Mesothelial cell of epicardium (in vitro differentiated cells): Measurements from ENCODE around the gene AGBL1. TPM values are rescaled to one million over a fixed set of nuclear protein-coding genes. Genes with fewer than 3 reads are reported as not detected.

Experiments used
- DNase-seq, 2 experiments: peaks; one replicate each; pipeline ENCODE4 v3.0.0; 2021; ENCODE audit warnings: low spot score in 2 of 2; ENCODE audit not compliant: unreplicated experiment in 2 of 2
- H3K27ac Mint-ChIP-seq: 2 replicates; pipeline ENCODE4 v1.8.0; 2021; ENCODE audit warnings: mixed read lengths
- H3K27me3 Mint-ChIP-seq: 2 replicates; pipeline ENCODE4 v1.8.0; 2021; ENCODE audit warnings: low read depth, mixed read lengths
- H3K36me3 Mint-ChIP-seq: 2 replicates; pipeline ENCODE4 v1.8.0; 2021; ENCODE audit warnings: mixed read lengths
- H3K4me1 Mint-ChIP-seq: 2 replicates; pipeline ENCODE4 v1.8.0; 2021; ENCODE audit warnings: mixed read lengths
- H3K4me3 Mint-ChIP-seq: 2 replicates; pipeline ENCODE4 v1.8.0; 2021; ENCODE audit warnings: mild to moderate bottlenecking, moderate library complexity, mixed read lengths
- H3K9me3 Mint-ChIP-seq: 2 replicates; pipeline ENCODE4 v1.8.0; 2021; ENCODE audit warnings: mixed read lengths
- total RNA-seq: library from RNA; stranded (reverse); gene quantifications from 3 replicates; pipeline ENCODE4 v1.2.1, GENCODE V29; 2021
- TF ChIP-seq, protein P1 (sequence below): fragments of 200-600 bp; sonication (generic); IDR thresholded peaks from one replicate; pipeline ENCODE4 v1.5.0; 2021; ENCODE audit warnings: antibody characterized with exemption; ENCODE audit not compliant: unreplicated experiment

Gene AGBL1
- total RNA-seq, 1 donor from 2014 or later, result not detected

DNA sequence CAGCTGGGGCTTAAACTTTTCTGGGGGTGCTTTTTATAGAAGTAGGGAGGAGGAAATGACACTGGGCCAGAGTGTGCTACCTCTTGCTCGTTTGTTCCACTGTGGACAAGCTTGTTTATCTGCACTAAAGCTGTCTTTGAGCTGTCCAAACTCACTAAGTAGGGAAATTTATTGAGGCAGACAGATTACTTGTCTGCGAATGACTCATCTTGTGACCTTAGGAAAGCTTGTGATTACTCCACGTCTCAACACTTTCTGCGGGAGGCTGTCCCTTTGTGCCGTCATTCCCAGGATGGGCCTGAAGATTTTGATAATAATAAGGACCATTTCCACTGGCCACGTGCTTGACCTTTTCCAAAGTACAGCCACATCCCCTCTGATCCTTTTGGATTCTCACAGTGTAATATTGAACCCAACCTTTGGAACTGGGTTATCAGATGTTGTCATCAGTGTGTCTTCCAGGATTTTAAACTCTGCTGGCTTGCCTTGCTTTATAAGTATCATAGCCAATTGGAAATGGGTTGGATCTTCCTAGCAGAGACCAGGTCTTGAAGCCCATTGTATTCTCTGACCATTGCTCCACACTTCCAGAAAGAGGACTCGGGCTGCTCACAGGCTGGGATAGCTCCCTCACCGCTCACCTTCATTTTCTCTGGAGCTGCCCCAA, 84.7 kb downstream of the AGBL1 start:
- Mint-ChIP-seq H3K36me3 (no peaks in the 10 kb centered on the region), H3K4me3 (no peak overlapping the region), H3K27me3 (peaks cover 4% of the 10 kb centered on the region), H3K4me1 (peaks cover 40% of the 10 kb centered on the region), H3K9me3 (no peaks in the 10 kb centered on the region), H3K27ac (peak overlapping the region; percentile 7)
- no peak for DNase-seq
- TF ChIP-seq, protein P1, sequence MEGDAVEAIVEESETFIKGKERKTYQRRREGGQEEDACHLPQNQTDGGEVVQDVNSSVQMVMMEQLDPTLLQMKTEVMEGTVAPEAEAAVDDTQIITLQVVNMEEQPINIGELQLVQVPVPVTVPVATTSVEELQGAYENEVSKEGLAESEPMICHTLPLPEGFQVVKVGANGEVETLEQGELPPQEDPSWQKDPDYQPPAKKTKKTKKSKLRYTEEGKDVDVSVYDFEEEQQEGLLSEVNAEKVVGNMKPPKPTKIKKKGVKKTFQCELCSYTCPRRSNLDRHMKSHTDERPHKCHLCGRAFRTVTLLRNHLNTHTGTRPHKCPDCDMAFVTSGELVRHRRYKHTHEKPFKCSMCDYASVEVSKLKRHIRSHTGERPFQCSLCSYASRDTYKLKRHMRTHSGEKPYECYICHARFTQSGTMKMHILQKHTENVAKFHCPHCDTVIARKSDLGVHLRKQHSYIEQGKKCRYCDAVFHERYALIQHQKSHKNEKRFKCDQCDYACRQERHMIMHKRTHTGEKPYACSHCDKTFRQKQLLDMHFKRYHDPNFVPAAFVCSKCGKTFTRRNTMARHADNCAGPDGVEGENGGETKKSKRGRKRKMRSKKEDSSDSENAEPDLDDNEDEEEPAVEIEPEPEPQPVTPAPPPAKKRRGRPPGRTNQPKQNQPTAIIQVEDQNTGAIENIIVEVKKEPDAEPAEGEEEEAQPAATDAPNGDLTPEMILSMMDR, result no peak

DNA sequence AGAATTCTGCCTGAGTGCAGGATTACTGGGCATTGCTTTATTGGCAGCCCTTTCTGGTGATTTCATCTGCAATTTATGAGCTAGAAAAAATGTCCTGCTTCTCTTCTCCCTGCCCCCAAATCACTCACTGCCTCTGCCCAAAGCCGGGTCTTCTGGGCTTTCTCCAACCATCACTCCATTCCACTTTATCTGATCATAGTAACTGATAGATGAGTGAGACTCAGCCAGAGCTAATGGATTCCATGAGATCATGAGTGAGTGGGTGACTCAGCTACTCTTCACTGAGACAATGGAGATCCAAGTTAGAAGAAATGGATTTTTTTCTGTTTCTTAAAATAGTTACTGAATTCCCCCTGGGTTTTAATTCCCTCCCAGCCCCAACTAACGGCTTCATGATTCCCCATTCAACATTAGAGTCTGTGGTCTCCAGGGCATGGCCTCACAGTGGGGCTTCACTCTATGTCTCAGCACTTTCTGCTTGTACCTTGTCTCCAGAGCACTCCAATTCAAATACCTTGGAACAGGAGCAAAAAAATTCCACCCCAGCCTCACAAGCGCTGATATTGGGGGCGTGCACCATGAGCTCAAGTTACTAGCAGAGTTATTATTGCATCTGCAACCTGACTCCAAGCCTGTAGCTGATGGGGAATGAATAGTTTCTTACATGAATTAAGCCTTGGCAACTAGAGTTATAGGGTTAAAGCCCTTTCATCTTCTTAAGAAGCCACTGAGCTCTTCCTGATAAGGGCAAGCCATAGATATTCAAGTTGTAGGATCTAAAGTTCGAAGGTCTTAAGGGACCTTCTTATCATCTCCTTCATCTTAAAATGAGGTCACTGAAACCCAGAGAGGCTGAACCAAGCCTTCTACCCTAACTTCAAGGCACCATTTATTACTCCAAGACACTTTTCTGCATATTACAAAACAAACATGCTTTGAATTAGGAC, 85.9 kb downstream of the AGBL1 start:
- TF ChIP-seq, protein P1, result no peak
- H3K9me3 Mint-ChIP-seq, result no peaks in the 10 kb centered on the region
- H3K27ac Mint-ChIP-seq, result peak overlapping the region; percentile 92
- peaks cover 40% of the 10 kb centered on the region for H3K4me1 Mint-ChIP-seq
- H3K4me3 Mint-ChIP-seq, result no peak overlapping the region
- no peak for DNase-seq
- H3K36me3 Mint-ChIP-seq, result no peaks in the 10 kb centered on the region
- H3K27me3 Mint-ChIP-seq, result peaks cover 8% of the 10 kb centered on the region

- H3K4me3 Mint-ChIP-seq, result no peak overlapping the region
Observed at GRCh38 chr15:86167841-86168240, 88.2 kb downstream of the AGBL1 start.

GRCh38 chr15:86178845-86179244, 99.2 kb downstream of the AGBL1 start:
- peaks cover 2% of the 10 kb centered on the region for H3K4me1 Mint-ChIP-seq
- DNase-seq, result no peak
- H3K27me3 Mint-ChIP-seq, result peaks cover 18% of the 10 kb centered on the region
- TF ChIP-seq, protein P1, result no peak
- H3K27ac Mint-ChIP-seq, result no peak overlapping the region
- H3K9me3 Mint-ChIP-seq, result peaks cover 32% of the 10 kb centered on the region
- no peaks in the 10 kb centered on the region for H3K36me3 Mint-ChIP-seq
- no peak overlapping the region for H3K4me3 Mint-ChIP-seq

More at GRCh38 chr15:86167841-86168240, 88.2 kb downstream of the AGBL1 start:
- Mint-ChIP-seq H3K9me3 (no peaks in the 10 kb centered on the region), H3K36me3 (no peaks in the 10 kb centered on the region), H3K27me3 (peaks cover 8% of the 10 kb centered on the region), H3K27ac (no peak overlapping the region), H3K4me1 (peaks cover 40% of the 10 kb centered on the region)
- DNase-seq, result no peak
- TF ChIP-seq, protein P1, result no peak

DNA sequence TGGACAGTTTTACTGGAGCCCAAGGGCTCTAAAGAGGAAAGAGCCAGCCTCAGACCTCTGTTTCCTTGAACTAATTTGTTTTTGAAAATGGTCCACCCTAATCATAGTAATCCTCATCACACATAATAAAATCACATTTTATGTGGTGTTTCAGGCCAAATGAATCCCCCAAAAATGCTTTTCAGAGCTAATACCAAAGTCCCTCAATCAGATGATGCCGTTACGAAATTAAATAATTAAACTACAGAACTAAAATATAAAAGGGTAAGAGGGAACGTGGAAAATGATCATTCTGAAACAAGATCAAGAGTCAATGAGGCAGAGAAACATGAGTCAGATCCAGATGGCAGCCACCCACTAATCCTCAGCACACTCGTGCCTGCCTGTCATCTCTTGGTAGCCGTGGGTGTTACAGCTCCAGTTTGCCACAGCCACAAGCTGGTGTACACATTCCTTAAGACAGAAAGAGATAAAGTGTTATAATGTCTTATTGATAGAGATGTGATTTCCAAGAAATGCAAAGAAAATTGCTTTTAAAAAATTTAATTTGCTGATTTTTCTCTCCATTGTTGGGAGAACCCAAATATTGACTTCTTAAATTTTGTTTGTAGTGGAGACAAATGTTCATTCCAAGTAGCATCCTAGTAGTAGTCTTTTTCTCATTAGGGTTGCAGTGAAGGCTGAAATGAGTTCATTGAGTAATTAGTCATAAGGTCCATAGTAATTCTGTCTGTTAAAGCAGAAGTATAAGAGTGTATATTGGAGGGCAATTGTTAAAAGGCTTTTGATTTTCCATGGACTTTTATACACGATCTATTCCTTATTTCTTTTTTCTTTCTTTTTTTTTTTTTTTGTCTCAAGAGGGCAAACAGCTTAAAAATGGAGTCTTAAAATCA, 104.2 kb downstream of the AGBL1 start:
- TF ChIP-seq, protein P1, result no peak
- Mint-ChIP-seq H3K4me1 (peaks cover 30% of the 10 kb centered on the region), H3K27me3 (peaks cover 16% of the 10 kb centered on the region), H3K27ac (no peak overlapping the region), H3K4me3 (no peak overlapping the region), H3K9me3 (peaks cover 8% of the 10 kb centered on the region), H3K36me3 (no peaks in the 10 kb centered on the region)
- no peak for DNase-seq
